H1 (cell line): ENCODE data around the gene STAC2. TPM values are rescaled to one million over a fixed set of nuclear protein-coding genes. Genes with fewer than 3 reads are reported as not detected.

Source experiments
- CTCF ChIA-PET: fragments of 300-600 bp; sonication (Branson Sonifier 250); formaldehyde crosslinking; loops from one replicate; lab custom pipeline; 2021; ENCODE audit not compliant: partially characterized antibody; lab: Charles Lee
- POLR2A ChIA-PET: fragments of 300-600 bp; sonication (Branson Sonifier 250); formaldehyde crosslinking; loops from one replicate; lab custom pipeline; 2021; ENCODE audit warnings: inconsistent platforms; ENCODE audit not compliant: partially characterized antibody; lab: Charles Lee
- DNase-seq, 2 experiments: peaks; one replicate each; pipeline versions ENCODE4 v3.0.0 to v3.0.0-alpha.2; 2010 to 2022; ENCODE audit warnings: low spot score in 2 of 2, low read depth in 1 of 2, mixed read lengths in 1 of 2
- FAIRE-seq: peaks from 2 replicates; lab custom pipeline; 2011; peaks lifted over from hg19 to GRCh38; lab: Jason Lieb, UNC
- H2AFZ ChIP-seq: 2 replicates; pipeline ENCODE4 v1.8.1; 2012; ENCODE audit warnings: low read length, inconsistent platforms
- H2AK5ac ChIP-seq: 2 replicates; pipeline ENCODE4 v1.6.1; 2013; ENCODE audit warnings: low read depth, low read length
- H2BK120ac ChIP-seq: replicated peaks from 2 replicates; pipeline ENCODE3; 2013; ENCODE audit warnings: low read depth, low read length, inconsistent platforms
- H2BK12ac ChIP-seq: 2 replicates; pipeline ENCODE4 v1.6.1; 2013; ENCODE audit warnings: low read depth, low read length
- H2BK15ac ChIP-seq: 2 replicates; pipeline ENCODE4 v1.6.1; 2013; ENCODE audit warnings: low read length
- H2BK20ac ChIP-seq: 2 replicates; pipeline ENCODE4 v1.6.1; 2013; ENCODE audit warnings: low read length
- H2BK5ac ChIP-seq: 2 replicates; pipeline ENCODE4 v1.6.1; 2013; ENCODE audit warnings: low read depth, low read length
- H3K14ac ChIP-seq: 2 replicates; pipeline ENCODE4 v1.6.1; 2013; ENCODE audit warnings: inconsistent platforms; ENCODE audit not compliant: insufficient read length
- H3K18ac ChIP-seq: 2 replicates; pipeline ENCODE4 v1.6.1; 2013; ENCODE audit warnings: low read length; ENCODE audit errors: extremely low read depth
- H3K23ac ChIP-seq: 2 replicates; pipeline ENCODE4 v1.6.1; 2013; ENCODE audit warnings: inconsistent platforms; ENCODE audit not compliant: insufficient read length
- H3K23me2 ChIP-seq: 2 replicates; pipeline ENCODE4 v1.6.1; 2013; ENCODE audit warnings: low read depth, low read length
- H3K27ac ChIP-seq: 2 replicates; pipeline ENCODE4 v1.6.1; 2011; ENCODE audit warnings: low read depth, low read length, inconsistent platforms
- H3K27me3 ChIP-seq, 4 experiments: replicated peaks in 1 of 4; 1 replicate in 1 of 4; 2 replicates in 3 of 4; pipeline versions ENCODE4 v1.6.1 to v1.8.1; 2011 to 2013; ENCODE audit warnings: low read length in 3 of 4, mild to moderate bottlenecking in 3 of 4, inconsistent platforms in 2 of 4, mixed read lengths in 2 of 4, moderate library complexity in 1 of 4; ENCODE audit not compliant: control insufficient read depth in 3 of 4, insufficient read depth in 3 of 4; ENCODE audit errors: extremely low read depth in 1 of 4
- H3K36me3 ChIP-seq, 4 experiments: 2 replicates each; pipeline versions ENCODE4 v1.6.1 to v1.8.1; 2011 to 2013; ENCODE audit warnings: mild to moderate bottlenecking in 4 of 4, low read length in 3 of 4, moderate library complexity in 2 of 4, control low read depth in 1 of 4, inconsistent platforms in 1 of 4; ENCODE audit not compliant: insufficient read depth in 4 of 4, control insufficient read depth in 2 of 4
- H3K4ac ChIP-seq: replicated peaks from 2 replicates; pipeline ENCODE3; 2013; ENCODE audit warnings: low read length, low read depth, mixed read lengths, inconsistent platforms; ENCODE audit not compliant: insufficient read length
- H3K4me1 ChIP-seq, 4 experiments: replicated peaks in 1 of 4; 1 replicate in 1 of 4; 2 replicates in 3 of 4; pipeline versions ENCODE4 v1.6.1 to v1.8.1; 2011 to 2013; ENCODE audit warnings: low read length in 3 of 4, inconsistent platforms in 2 of 4, mixed read lengths in 1 of 4; ENCODE audit not compliant: insufficient read depth in 4 of 4, control insufficient read depth in 3 of 4
- H3K4me2 ChIP-seq, 2 experiments: 2 replicates each; pipeline versions ENCODE4 v1.6.1 to v1.8.1; 2011 to 2013; ENCODE audit warnings: low read depth in 2 of 2, low read length in 2 of 2, control low read depth in 1 of 2, inconsistent platforms in 1 of 2, mild to moderate bottlenecking in 1 of 2; ENCODE audit not compliant: insufficient read depth in 1 of 2
- H3K4me3 ChIP-seq, 4 experiments: fragments of 200-600, 300-600 bp in 1 of 4; sonication (generic), shearing (Covaris generic), sonication (Bioruptor Twin) in 1 of 4; 2 replicates each; pipeline versions ENCODE4 v1.5.1 to v1.8.1; 2011 to 2016; ENCODE audit warnings: low read length in 4 of 4, low read depth in 3 of 4, control low read depth in 2 of 4, inconsistent platforms in 2 of 4, mild to moderate bottlenecking in 2 of 4, mixed read lengths in 1 of 4, moderate library complexity in 1 of 4; ENCODE audit not compliant: insufficient read depth in 2 of 4; ENCODE audit errors: extremely low read depth in 1 of 4
- H3K56ac ChIP-seq: replicated peaks from 2 replicates; pipeline ENCODE3; 2013; ENCODE audit warnings: low read depth, mild to moderate bottlenecking, mixed read lengths, low read length, inconsistent platforms; ENCODE audit not compliant: insufficient read length
- H3K79me1 ChIP-seq: 2 replicates; pipeline ENCODE4 v1.6.1; 2013; ENCODE audit warnings: low read depth, low read length, control low read depth
- H3K79me2 ChIP-seq, 2 experiments: 2 replicates each; pipeline versions ENCODE4 v1.6.1 to v1.8.1; 2012 to 2013; ENCODE audit warnings: low read length in 2 of 2, mild to moderate bottlenecking in 2 of 2, inconsistent platforms in 1 of 2; ENCODE audit not compliant: insufficient read depth in 2 of 2, control insufficient read depth in 1 of 2
- H3K9ac ChIP-seq, 4 experiments: replicated peaks in 1 of 4; 1 replicate in 1 of 4; 2 replicates in 3 of 4; pipeline versions ENCODE4 v1.6.1 to v1.8.1; 2011 to 2013; ENCODE audit warnings: low read depth in 3 of 4, low read length in 3 of 4, control low read depth in 2 of 4, mild to moderate bottlenecking in 2 of 4, moderate library complexity in 2 of 4, inconsistent platforms in 1 of 4; ENCODE audit errors: extremely low read depth in 1 of 4
- H3K9me3 ChIP-seq, 2 experiments: 2 replicates each; pipeline versions ENCODE4 v1.6.1 to v1.8.1; 2012 to 2013; ENCODE audit warnings: mild to moderate bottlenecking in 2 of 2, moderate library complexity in 2 of 2, control low read depth in 1 of 2, inconsistent platforms in 1 of 2, low read depth in 1 of 2, low read length in 1 of 2, mixed read lengths in 1 of 2; ENCODE audit not compliant: insufficient read depth in 2 of 2
- H4K20me1 ChIP-seq, 2 experiments: replicated peaks in 1 of 2; 2 replicates each; pipeline versions ENCODE3 to v1.8.1; 2011 to 2013; ENCODE audit warnings: inconsistent platforms in 2 of 2, low read length in 2 of 2, mild to moderate bottlenecking in 1 of 2; ENCODE audit not compliant: insufficient read depth in 2 of 2, control insufficient read depth in 1 of 2
- H4K5ac ChIP-seq: 2 replicates; pipeline ENCODE4 v1.6.1; 2013; ENCODE audit warnings: low read length, low read depth, mixed read lengths, inconsistent platforms; ENCODE audit not compliant: insufficient read length
- H4K8ac ChIP-seq: 2 replicates; pipeline ENCODE4 v1.8.0; 2013; ENCODE audit warnings: mild to moderate bottlenecking, moderate library complexity, low read length, inconsistent platforms; ENCODE audit not compliant: insufficient read depth; ENCODE audit errors: extremely low read depth
- H4K91ac ChIP-seq: replicated peaks from 2 replicates; pipeline ENCODE3; 2013; ENCODE audit warnings: low read length, mixed read lengths, inconsistent platforms; ENCODE audit not compliant: insufficient read length
- FOSL1 ChIP-seq: IDR thresholded peaks from 2 replicates; pipeline ENCODE4 v1.6.1; 2011; ENCODE audit warnings: mild to moderate bottlenecking, low read depth, low read length, moderate library complexity; ENCODE audit not compliant: insufficient read depth
- KDM5A ChIP-seq: fragments of 200-600 bp; IDR thresholded peaks from 2 replicates; pipeline ENCODE4 v1.7.1; 2012; ENCODE audit warnings: mild to moderate bottlenecking, low read length, inconsistent platforms, mixed read lengths
- RBBP5 ChIP-seq: IDR thresholded peaks from 2 replicates; pipeline ENCODE4 v1.7.1; 2012; ENCODE audit warnings: low read depth, mild to moderate bottlenecking, inconsistent platforms, low read length, moderate library complexity, borderline replicate concordance
- ZNF274 ChIP-seq: IDR thresholded peaks from 2 replicates; pipeline ENCODE4 v1.7.0; 2012; ENCODE audit warnings: low read length, borderline replicate concordance; ENCODE audit errors: extremely low read depth
- WGBS, 2 experiments: shearing (Covaris generic) in 1 of 2; methylation state at CpG; one replicate each; pipeline versions ENCODE4 v1.1.6 to v1.1.7; 2013 to 2015; ENCODE audit warnings: low lambda C conversion rate in 2 of 2, mixed read lengths in 2 of 2, inconsistent platforms in 1 of 2, low coverage in 1 of 2, missing lambda C conversion rate in 1 of 2; ENCODE audit not compliant: insufficient replicate concordance in 2 of 2, insufficient coverage in 1 of 2, insufficient read length in 1 of 2; ENCODE audit errors: extremely low coverage in 1 of 2, missing lambda C conversion rate in 1 of 2; 5-methylcytosine and 5-hydroxymethylcytosine counted together
- polyA plus RNA-seq, 7 experiments: library from polyadenylated mRNA; depleted of rRNA in 3 of 7; stranded (reverse) in 5 of 7; unstranded in 2 of 7; fragments of >200 nt in 5 of 7; fragments of 200-250 nt in 2 of 7; gene quantifications; 1 replicate in 5 of 7; 2 replicates in 1 of 7; 4 replicates in 1 of 7; pipeline versions ENCODE4 v1.2.1 to v1.2.3, GENCODE V29; 2011 to 2013; ENCODE audit warnings: missing spikeins in 2 of 7, mixed read lengths in 2 of 7
- total RNA-seq: library from RNA; stranded (reverse); fragmentation: NEBNext Ultra II Directional; extraction: Animal tissue kit (Norgen Biotek cat#: 25700); gene quantifications from 2 replicates; pipeline ENCODE4 v1.2.1, GENCODE V29; 2021

STAC2 gene
- total and polyA plus RNA-seq, 2 of the 8 experiments (the other 6 are each of a cell fraction or from before 2014, with no cell fraction given) = 1.5 to 6.0 TPM

DNA sequence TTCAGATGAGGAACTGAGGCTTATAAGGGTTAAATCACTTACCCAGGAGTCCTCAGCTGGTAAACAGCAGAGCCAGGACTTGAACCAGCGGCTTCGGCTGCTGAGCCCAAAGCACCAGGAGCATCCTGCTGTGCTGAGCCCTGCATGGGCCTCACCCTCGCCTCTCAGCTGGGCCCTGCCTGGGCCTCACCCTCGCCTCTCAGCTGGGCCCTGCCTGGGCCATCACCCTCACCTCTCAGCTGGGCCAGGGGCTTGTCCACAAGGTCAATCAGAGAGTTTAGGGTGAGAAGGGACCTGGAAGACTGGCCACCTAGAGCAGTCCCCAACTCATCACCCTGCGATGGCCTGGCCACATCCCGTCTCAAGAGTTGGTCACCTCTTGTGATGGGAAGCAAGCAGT, 4.2 kb downstream of the STAC2 start:
- no peak overlapping the region for H2BK12ac ChIP-seq
- DNase-seq = no peak
- no peak overlapping the region for H4K91ac ChIP-seq
- H3K9ac ChIP-seq = no peak overlapping the region
- no peak overlapping the region for H3K4ac ChIP-seq
- H3K36me3 ChIP-seq = no peaks in the 10 kb centered on the region; a peak in 1 of 8 replicates
- H3K23ac ChIP-seq = no peak overlapping the region
- H3K14ac ChIP-seq = no peak overlapping the region
- TF ChIP-seq RBBP5 (no peak), FOSL1 (no peak), KDM5A (no peak), ZNF274 (no peak)
- H4K8ac ChIP-seq = no peak overlapping the region
- no peak overlapping the region for H2AFZ ChIP-seq
- no peak overlapping the region for H2BK15ac ChIP-seq
- H3K9me3 ChIP-seq = no peaks in the 10 kb centered on the region
- 93% methylated on average over 6 of the region's 6 CpGs; no CpG with 5 or more reads in 1 of the 2 experiments for WGBS, 2 experiments
- no peak overlapping the region for H3K56ac ChIP-seq
- no peaks in the 10 kb centered on the region for H3K79me1 ChIP-seq
- no peak overlapping the region for H3K18ac ChIP-seq
- peaks cover 13 to 44% (median 37%) of the 10 kb centered on the region in 4 experiments for H3K27me3 ChIP-seq
- H2AK5ac ChIP-seq = no peak overlapping the region
- H2BK120ac ChIP-seq = no peak overlapping the region
- H3K4me1 ChIP-seq = peaks cover 0 to 21% (median 9%) of the 10 kb centered on the region in 4 experiments; a peak in 5 of 7 replicates
- no peak for FAIRE-seq
- H4K20me1 ChIP-seq = no peaks in the 10 kb centered on the region
- H4K5ac ChIP-seq = no peak overlapping the region
- H3K23me2 ChIP-seq = peaks cover 8% of the 10 kb centered on the region; the same call in 1 of the 2 replicates
- no peak overlapping the region for H3K4me2 ChIP-seq
- no peak overlapping the region for H3K27ac ChIP-seq
- H2BK20ac ChIP-seq = no peak overlapping the region
- CTCF ChIA-PET = interaction anchor here (0.6 to 24.1 kb wide), 5 partner anchors 9 to 44 kb away, joined by 3 to 982 read pairs (median 10); no protein-coding TSS in a partner anchor
- H3K79me2 ChIP-seq = no peaks in the 10 kb centered on the region
- H3K4me3 ChIP-seq = no peak overlapping the region
- POLR2A ChIA-PET = interaction anchor here (1.0 to 7.8 kb wide), 5 partner anchors 10 to 240 kb away, joined by 3 to 92 read pairs (median 6); partner anchors contain the start of gene CDK12
- H2BK5ac ChIP-seq = no peak overlapping the region
